Tibial nerve (tissue), 4 donors: ENCODE results near the gene ANGPTL3. TPM values are rescaled to one million over a fixed set of nuclear protein-coding genes. Genes with fewer than 3 reads are reported as not detected.
"Not testable (repeated sequence)": the region's sequence is repeated elsewhere in the genome, so short reads cannot be mapped to it uniquely, and the experiment has no call there.

ENCODE experiments used
- DNase-seq, 2 donors: peaks; one replicate each; pipeline ENCODE4 v3.0.0-alpha.2; 2019; ENCODE audit warnings: low spot score in 2 of 2
- H3K27ac ChIP-seq, 4 donors: fragments of 200-600 bp; sonication (generic) in 3 of 4; one replicate each; pipeline ENCODE4 v1.5.1; 2017 to 2019; ENCODE audit warnings: mild to moderate bottlenecking in 1 of 4
- H3K27me3 ChIP-seq, 2 donors: fragments of 200-600 bp; sonication (generic) in 1 of 2; one replicate each; pipeline versions ENCODE4 v1.5.1 to v1.6.0; 2017 to 2019
- H3K36me3 ChIP-seq, 3 donors: fragments of 200-600 bp; sonication (generic); one replicate each; pipeline ENCODE4 v1.5.1; 2018 to 2019
- H3K4me1 ChIP-seq, 4 donors: fragments of 200-600 bp; sonication (generic) in 3 of 4; one replicate each; pipeline ENCODE4 v1.5.1; 2017 to 2019
- H3K4me3 ChIP-seq, 4 donors: fragments of 200-600 bp; sonication (generic) in 3 of 4; one replicate each; pipeline ENCODE4 v1.5.1; 2017 to 2019; ENCODE audit warnings: mild to moderate bottlenecking in 1 of 4, moderate library complexity in 1 of 4
- H3K9me3 ChIP-seq, 4 donors: fragments of 200-600 bp; sonication (generic) in 3 of 4; one replicate each; pipeline ENCODE4 v1.5.1; 2017 to 2019
- CTCF ChIP-seq, 5 experiments: fragments of 200-600 bp in 3 of 5; fragments of 450-650 bp in 2 of 5; sonication (generic) in 3 of 5; IDR thresholded peaks; one replicate each; pipeline ENCODE4 v1.5.1; 2016 to 2019; ENCODE audit warnings: antibody characterized with exemption in 5 of 5, mild to moderate bottlenecking in 3 of 5, moderate library complexity in 2 of 5
- EP300 ChIP-seq, 2 donors: sonication (generic); formaldehyde crosslinking; IDR thresholded peaks; one replicate each; pipeline ENCODE4 v1.6.1; 2017; ENCODE audit warnings: antibody characterized with exemption in 2 of 2, mild to moderate bottlenecking in 1 of 2
- POLR2A ChIP-seq, 2 donors: fragments of 450-650 bp; IDR thresholded peaks; one replicate each; pipeline ENCODE4 v1.6.1; 2017; ENCODE audit warnings: antibody characterized with exemption in 2 of 2, mild to moderate bottlenecking in 2 of 2, moderate library complexity in 2 of 2
- WGBS, 2 donors: methylation state at CpG; one replicate each; pipeline ENCODE4 v1.1.5; 2018; 5-methylcytosine and 5-hydroxymethylcytosine counted together
- total RNA-seq, 4 donors: library from RNA; depleted of rRNA; stranded (reverse); fragments of >200 nt; gene quantifications; one replicate each; pipeline ENCODE4 v1.1.0, GENCODE V29; 2016

ANGPTL3 gene
- total RNA-seq, 4 donors from 2014 or later = not detected

GRCh38 chr1:62593825-62594394, 3.4 kb upstream of the ANGPTL3 start:
- H3K9me3 ChIP-seq = no peaks in the 10 kb centered on the region
- no peak overlapping the region for H3K4me3 ChIP-seq
- TF ChIP-seq POLR2A (IDR thresholded peaks at IDR 0.05) (no peak), EP300 (IDR thresholded peaks at IDR 0.05) (no peak), CTCF (IDR thresholded peaks at IDR 0.05) (no peak)
- peaks cover 0 to 10% (median 0%) of the 10 kb centered on the region in 4 donors for H3K4me1 ChIP-seq
- no peaks in the 10 kb centered on the region for H3K27me3 ChIP-seq
- no peak overlapping the region for H3K27ac ChIP-seq
- H3K36me3 ChIP-seq = no peaks in the 10 kb centered on the region
- no peak for DNase-seq
- WGBS, 2 donors = 24 to 28% methylated on average over 2 of the region's 2 CpGs

GRCh38 chr1:62595647-62596046, 1.7 kb upstream of the ANGPTL3 start:
- no peak overlapping the region for H3K4me3 ChIP-seq
- H3K27me3 ChIP-seq = no peaks in the 10 kb centered on the region
- no peak for TF ChIP-seq CTCF (IDR thresholded peaks at IDR 0.05)
- no peak for TF ChIP-seq EP300 (IDR thresholded peaks at IDR 0.05)
- TF ChIP-seq POLR2A (IDR thresholded peaks at IDR 0.05) = no peak
- H3K36me3 ChIP-seq = no peaks in the 10 kb centered on the region
- no peaks in the 10 kb centered on the region for H3K9me3 ChIP-seq
- H3K27ac ChIP-seq = no peak overlapping the region
- 90% methylated on average over 3 of the region's 3 CpGs for WGBS, 2 donors
- DNase-seq = no peak
- peaks cover 0 to 10% (median 0%) of the 10 kb centered on the region in 4 donors for H3K4me1 ChIP-seq

- TF ChIP-seq POLR2A (IDR thresholded peaks at IDR 0.05) (no peak), CTCF (IDR thresholded peaks at IDR 0.05) (no peak), EP300 (IDR thresholded peaks at IDR 0.05) (no peak)
- Histone ChIP-seq H3K4me3 (no peak overlapping the region), H3K4me1 (peaks cover 0 to 6% (median 0%) of the 10 kb centered on the region in 4 donors), H3K9me3 (no peaks in the 10 kb centered on the region), H3K27me3 (no peaks in the 10 kb centered on the region), H3K27ac (no peak overlapping the region), H3K36me3 (no peaks in the 10 kb centered on the region)
- WGBS, 2 donors = 90 to 93% methylated on average over 5 of the region's 5 CpGs
- DNase-seq = no peak
Observed at GRCh38 chr1:62599044-62599443, 1.7 kb downstream of the ANGPTL3 start.

- no peak for TF ChIP-seq EP300 (IDR thresholded peaks at IDR 0.05)
- no peak for TF ChIP-seq CTCF (IDR thresholded peaks at IDR 0.05)
- no peak for TF ChIP-seq POLR2A (IDR thresholded peaks at IDR 0.05)
- no peak overlapping the region for H3K27ac ChIP-seq
- H3K27me3 ChIP-seq = no peaks in the 10 kb centered on the region
- no peak for DNase-seq
- WGBS, 2 donors = 88 to 96% methylated on average over 2 of the region's 2 CpGs
- H3K4me1 ChIP-seq = no peaks in the 10 kb centered on the region
- H3K4me3 ChIP-seq = no peak overlapping the region
- H3K9me3 ChIP-seq = no peaks in the 10 kb centered on the region
- no peaks in the 10 kb centered on the region for H3K36me3 ChIP-seq
Observed at GRCh38 chr1:62601457-62601856, 4.1 kb downstream of the ANGPTL3 start.

GRCh38 chr1:62608905-62609304, 11.6 kb downstream of the ANGPTL3 start:
- Histone ChIP-seq H3K4me3 (no peak overlapping the region), H3K4me1 (no peaks in the 10 kb centered on the region), H3K9me3 (no peaks in the 10 kb centered on the region), H3K27me3 (no peaks in the 10 kb centered on the region), H3K27ac (no peak overlapping the region), H3K36me3 (peaks cover 0 to 15% (median 0%) of the 10 kb centered on the region in 3 donors)
- no peak for TF ChIP-seq POLR2A (IDR thresholded peaks at IDR 0.05)
- TF ChIP-seq EP300 (IDR thresholded peaks at IDR 0.05) = no peak
- no peak for TF ChIP-seq CTCF (IDR thresholded peaks at IDR 0.05)
- DNase-seq = no peak

- WGBS, 2 donors = 93 to 96% methylated on average over 1 of the region's 1 CpG
- not testable (repeated sequence) for H3K9me3 ChIP-seq, H3K4me3 ChIP-seq, H3K4me1 ChIP-seq, H3K27ac ChIP-seq, DNase-seq, H3K27me3 ChIP-seq
- H3K36me3 ChIP-seq = peaks cover 0 to 15% (median 0%) of the 10 kb centered on the region in 3 donors
Observed at GRCh38 chr1:62610588-62610987, 13.3 kb downstream of the ANGPTL3 start.
